Islet of Langerhans (tissue), 1 donor: ENCODE results near the gene BCAR3.
A peak's percentile ranks its signal among the peaks of the same experiment; 100 is the strongest.

Experiments
- FAIRE-seq: peaks from one replicate; lab custom pipeline; 2011; peaks lifted over from hg19 to GRCh38; lab: Jason Lieb, UNC

Gene BCAR3

DNA sequence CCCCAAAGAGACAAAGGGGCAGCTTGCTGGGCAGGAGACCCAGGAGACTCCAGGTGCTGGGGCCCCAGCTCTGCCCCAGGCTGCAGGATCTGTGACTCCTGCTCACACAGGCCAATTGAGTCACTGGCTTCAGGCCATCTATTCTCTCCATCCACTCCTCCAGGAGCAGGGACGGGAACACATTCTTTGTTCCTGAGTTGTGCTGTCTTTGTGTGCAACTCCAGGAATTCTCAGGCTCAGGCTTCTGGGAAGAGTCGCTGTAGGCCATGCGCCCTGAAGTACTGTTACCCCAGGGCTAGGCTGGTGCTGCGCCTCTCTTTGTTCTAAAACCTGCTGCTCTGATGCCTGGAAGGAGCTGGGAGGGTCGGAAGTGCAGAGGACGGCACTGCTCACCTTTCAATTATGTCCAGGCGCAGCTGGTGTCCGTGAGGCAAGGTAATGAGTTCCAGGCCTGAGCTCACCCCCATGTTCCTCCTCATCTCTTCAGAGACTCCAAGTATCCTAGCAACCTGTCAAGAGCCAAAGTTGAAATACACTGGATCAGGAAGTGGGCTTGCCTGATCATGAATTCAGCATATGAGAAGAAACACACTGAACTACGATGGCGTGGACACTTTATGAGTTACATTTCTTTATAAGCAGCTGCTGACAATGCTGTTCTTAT lies 105.9 kb downstream of the BCAR3 start:
- no peak for FAIRE-seq

DNA sequence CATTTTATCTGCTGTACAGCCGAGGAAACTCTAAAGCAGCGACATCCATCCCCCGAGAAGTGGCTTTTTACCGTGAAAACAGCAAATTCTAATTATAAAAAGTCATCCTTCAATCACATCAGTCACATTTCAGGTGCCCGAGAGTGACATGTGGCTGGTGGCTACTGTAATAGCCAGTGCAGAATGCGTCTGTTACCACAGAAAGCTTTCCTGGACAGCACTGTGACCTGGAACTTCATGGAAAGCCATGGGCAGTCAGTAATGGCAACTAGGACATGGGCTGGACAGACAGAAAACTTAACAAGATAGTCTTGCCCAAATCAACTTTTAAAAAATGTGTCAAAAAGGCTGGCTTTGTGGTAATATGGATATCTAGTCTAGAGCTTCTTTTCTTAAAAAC lies 106.6 kb downstream of the BCAR3 start:
- FAIRE-seq = no peak

DNA sequence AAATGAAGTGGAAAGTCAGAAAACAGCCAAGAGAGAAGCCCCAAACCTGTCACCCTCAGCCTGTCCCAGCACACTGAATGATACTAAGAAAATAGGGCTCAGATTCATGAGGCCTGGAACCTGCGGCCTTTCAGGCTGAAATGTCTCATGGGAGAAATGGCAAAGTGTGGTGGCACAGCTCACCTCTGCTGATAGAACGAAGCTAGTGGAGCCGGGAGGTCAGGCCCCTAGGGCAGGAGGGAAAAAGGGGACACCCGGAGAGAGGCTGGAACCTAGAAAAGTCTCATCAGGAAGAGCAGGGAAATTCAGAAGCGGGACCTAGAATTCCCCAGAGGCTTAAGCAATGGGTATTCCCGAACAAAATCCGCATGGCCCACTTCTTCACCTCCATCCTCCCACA lies 107.1 kb downstream of the BCAR3 start:
- FAIRE-seq = no peak

DNA sequence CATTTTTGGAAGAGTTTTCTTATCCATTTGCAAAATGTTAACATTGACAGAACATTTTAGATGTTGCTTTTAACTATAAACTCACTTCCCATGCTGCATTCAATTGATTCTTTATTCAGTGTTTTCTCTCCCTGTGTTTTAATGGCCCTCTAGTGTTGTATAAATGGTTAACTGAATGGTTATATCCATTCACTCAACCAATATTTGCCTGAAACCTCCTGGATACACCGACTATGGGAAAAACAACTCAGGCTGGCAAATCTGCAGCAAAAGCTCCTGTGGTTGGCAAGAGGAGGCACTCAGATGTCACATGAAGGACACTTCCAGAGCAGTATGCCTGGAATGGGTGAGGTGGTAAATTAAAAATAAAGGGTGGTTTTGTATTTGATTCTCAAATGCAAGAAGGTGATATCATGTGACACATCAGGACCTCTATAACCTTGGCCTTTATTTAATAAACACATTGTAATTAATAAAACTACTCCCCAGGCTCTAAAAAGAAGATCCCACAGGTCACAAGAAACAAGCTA lies 107.6 kb downstream of the BCAR3 start:
- FAIRE-seq = peak; percentile 98

DNA sequence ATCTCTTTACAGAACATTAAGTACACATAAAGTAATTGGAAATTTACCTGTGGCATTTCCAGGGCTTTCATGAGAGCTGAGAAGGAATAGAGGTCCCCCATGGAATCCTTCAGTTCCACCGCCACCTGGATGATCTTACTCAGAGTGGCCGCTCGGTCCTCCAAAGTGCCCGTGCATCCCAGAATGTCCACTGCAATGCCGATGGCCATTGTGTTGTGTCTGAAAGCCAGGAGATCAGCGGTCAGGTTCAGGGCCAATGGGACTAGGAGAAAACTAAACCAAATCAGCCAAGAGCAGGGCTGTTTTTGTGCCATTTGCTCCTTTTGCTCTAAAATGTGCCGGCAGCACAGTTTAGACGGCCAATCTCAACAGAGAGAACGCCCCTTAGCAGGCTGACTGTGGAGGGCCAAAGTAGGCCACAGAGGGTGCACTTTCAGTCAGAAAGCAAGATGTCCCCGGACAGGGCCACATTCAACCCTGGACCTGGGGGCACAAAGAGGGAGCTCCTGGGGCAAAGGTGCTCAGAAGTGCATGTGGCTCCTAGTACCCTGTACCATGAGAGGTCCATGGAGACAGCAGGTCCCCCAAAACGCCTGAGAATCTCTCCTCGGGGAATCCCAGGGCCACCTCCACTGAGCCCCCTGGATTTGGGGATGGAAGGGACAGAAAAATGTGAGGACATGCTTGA lies 109.9 kb downstream of the BCAR3 start:
- no peak for FAIRE-seq

DNA sequence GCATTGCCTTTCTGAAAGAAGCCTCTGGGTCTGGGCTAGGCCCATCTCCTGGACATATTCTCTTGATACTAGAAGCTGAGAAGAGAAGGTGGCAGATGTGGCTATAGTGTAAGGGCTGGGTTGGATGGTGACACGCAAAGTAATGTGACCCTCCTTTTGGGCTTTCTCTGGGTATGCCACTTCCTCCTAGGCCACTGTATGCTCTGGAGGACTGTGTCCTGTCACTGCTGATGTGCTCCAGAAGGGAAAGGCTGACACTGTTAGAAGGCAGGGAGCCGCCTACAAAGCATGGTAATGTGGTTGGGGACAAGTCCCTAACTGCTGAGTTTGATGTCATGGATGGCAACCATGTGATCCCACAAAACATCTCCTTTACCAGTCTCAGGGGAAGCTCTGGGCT lies 112.1 kb downstream of the BCAR3 start:
- no peak for FAIRE-seq

DNA sequence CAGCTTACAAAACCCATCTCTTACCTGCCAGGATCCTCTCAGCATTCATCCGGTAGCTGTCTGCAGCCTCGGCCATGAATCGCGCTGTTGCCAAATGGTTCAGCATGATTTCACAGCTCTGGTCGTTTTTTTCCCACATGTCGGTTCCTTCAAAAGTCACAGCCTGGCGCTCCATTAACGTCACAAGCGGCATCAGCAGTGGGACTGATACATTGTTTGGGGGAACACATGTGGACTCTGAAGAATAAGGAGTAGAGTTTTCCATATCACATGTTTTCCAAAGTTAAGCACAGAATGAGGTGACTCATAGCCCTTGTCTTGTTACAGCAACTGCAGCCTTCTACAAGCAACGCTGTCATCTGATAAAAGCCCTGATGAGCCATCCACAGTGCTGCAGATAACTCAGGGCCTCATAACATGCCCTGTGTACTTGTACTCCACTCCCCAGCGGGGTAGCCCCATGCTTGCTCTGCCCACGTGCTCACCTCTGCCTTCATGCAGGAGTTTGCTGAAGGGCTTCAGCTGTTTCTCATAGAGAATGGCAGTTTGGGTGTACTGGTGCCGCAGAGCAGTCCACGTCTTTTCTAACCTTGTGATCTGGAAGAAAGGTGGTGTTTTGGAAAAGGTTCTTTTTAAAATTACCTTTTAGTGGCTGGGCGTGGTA lies 114.2 kb downstream of the BCAR3 start:
- no peak for FAIRE-seq

DNA sequence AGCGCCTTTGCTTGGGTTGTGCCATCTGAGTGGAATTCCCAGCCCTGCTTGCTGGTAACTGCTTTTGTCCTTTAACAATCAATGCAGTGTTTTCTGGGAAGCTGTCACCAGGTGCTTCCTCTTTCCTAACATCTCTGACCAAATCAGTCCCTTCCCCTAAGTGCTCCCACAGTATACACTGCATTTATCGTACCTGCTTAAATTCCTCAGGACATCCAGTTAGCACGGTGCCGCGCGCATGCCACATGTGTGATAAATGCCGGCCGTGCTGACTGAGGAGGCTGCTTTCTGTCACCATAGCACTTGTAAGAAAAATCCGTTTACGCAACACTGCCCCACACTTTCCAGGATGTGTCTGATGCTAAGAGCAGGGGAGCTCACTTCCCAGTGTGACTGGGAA lies 115.4 kb downstream of the BCAR3 start:
- FAIRE-seq = no peak

DNA sequence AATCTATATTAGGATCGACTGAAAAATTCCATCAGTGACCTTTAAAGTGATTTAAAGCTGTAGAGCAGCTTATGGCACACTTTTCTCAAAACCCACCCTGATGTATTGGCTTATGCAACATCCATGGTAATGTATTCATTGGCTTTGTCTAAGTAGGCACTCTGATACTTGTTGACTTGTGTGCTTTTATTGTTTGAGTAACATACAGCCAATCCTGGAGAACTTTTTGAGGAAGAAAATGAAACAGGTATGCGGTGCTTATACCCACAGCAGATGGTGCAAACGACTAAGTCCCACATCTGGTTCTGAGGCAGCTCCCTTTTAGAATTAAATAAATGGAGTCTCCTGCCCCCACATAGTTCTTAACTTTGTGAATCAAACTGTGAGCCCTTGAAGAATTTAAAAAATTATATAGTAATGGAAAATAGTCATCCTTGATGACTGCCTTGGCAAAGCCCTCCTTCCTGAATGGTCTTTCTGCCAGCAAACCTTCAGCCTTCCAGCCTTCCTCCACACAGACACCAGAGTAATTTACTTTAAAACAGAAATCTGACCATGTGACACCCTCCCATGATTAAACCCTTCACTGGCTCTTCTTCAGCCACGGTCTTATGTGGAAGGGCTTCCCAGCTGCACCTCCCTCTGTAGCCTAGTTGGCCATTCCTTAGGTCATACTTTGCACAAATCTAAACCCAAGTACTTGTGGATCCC lies 116.0 kb downstream of the BCAR3 start:
- FAIRE-seq = no peak

DNA sequence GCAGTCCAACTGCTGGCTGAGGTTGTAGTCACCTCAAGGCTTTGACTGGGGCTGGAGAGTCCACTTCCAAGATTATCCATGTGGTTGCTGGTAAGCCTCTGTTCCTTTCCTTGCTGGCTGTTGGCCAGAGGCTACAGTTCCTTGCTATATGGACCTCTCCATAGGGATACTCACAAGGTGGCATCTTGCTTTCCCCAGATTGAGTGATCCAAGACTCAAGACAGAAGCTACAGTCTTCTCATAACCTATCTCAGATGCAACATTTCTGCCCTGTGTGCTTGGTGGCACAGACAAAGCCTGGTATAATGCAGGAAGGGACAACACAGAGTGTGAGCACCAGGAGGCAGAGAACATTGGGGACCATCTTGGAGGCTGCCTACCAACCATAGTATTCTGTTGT lies 121.9 kb downstream of the BCAR3 start:
- no peak for FAIRE-seq

DNA sequence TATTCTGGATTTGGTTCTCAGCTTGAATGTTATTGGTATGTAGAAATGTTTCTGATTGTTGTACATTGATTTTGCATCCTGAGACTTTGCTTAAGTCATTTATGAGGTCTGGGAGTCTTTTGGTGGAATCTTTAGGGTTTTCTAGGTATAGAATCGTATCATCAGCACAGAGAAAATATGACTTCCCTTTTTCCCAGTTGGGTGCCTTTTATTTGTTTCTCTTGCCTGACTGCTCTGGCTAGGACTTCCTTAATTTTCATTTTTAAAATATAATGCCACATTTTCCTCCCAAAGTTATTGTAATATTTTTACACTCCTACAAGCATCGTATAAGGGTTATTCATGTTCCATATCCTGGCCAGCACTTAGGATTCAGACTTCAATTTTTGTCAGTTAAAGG lies 122.6 kb downstream of the BCAR3 start:
- FAIRE-seq = no peak

DNA sequence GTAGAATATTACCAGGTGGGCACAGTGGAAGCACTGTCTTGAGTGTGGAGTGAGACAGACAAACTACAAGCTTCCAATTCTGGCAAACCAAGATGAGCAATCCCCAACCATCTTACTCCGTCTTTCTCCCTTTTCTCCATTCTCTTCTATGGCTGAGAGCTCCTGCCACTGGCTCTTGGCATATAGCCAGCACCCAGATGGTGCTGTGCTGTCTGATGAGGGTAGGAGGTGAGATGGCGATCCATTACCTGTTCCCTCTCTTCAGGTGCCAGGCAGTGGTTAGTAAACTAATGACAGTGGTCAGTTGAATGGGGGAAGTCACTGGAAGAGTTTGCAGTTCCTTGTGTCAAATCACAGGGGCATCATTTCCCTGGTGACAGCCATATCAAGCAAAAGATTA lies 125.3 kb downstream of the BCAR3 start:
- peak; percentile 97 for FAIRE-seq

DNA sequence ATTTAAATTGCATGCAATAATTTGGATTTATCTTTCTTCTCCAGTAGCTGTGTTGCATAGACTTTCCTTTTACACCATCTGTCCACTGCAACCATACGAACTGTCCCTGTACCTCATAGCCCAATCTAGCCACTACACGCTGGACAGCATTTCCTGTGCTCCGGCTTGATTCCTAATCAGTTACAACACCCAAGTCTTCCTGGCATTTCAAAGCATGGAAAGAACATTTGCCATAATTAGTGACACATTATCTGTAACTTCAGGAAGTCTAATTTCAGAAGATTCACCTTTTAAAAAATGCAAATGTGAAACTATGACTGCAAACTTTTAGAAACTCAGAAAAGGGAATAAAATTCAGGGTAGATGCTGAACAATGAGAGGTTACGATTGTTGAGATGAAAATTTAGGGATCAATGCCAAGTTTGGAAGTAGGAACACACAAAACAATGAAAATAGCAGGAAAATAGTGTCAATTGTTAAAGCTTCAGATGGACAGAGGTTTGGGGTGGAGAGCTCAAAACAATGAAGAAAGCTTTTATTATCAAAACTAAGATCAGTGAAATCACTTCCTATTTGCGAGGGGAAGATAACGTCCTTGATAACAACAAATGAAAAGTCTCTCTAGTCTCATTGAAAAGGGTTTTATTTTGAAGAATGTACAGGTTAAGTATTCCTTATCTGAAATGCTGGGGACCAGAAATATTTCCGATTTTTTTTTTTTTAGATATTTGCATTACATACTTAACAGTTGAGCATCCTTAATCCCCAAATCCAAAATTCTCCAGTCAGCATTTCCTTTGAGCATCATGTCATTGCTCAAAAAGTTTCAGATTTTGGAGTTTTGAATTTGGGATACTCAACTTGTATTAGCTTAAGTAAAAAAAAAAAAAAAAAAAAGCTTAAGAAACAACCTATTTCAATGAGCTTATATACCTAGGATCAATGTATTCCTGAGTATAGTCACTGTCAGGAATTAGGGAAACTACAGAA lies 126.5 kb downstream of the BCAR3 start:
- FAIRE-seq = peak; percentile 60

DNA sequence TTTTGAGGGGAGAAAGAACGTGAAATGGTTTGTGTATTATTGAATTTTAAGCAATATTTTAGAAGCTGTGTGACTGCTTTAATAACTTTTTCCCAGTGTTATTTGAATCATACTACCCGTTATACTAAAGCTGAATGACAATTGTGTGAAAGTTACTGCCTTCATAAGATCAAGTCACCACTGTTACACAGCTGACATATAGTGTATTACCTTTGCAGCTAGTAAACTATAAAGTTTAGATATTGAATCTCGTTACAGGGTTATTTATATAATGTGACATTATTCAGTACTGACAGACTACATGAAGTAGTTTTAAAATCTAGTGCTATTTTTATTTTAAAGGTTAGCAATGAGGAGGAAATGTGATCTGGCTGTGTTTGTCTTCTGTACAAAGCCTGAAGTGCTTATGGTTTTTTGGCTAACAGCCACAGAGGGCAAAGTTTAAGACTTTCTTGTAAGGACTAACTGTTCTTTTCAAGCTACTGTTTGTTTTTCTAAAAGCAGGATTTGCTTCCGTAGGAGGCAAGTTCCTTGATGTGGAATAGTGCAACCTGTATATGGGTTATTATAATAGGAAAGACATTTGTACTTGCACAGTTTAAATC lies 127.6 kb downstream of the BCAR3 start:
- FAIRE-seq = peak; percentile 91

DNA sequence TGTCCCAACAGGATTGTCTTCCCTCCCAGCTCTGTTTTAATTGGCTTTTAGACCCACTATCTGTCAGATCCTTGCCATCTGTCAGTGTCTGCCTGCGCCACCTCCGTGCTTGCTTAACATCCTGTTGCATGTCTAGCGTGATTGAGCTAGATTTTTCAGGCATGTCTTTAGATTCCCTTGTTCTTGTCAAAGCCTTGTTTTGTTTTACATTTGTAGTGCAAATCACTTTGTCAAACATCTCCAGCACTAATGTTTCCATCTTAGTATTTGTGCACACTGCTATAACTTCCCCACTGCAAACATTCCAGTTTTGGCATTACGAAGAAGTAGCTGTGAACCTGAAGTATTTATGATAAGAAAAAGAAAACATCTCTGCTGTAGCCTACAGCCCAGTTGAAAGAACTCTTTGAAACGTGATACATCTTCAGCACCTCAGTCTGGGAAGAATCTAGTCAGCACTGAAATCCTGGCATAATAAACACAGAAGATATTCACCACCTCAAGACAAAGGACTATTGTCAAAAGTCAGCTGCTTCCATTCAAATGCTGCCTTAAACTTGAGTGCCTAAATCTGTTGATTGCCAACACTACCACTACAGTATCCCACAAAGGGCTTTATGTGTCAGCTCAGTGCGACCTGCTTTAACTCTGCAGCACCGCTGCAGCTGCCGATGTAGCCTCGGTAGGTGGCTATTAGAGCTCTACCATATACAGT lies 128.7 kb downstream of the BCAR3 start:
- no peak for FAIRE-seq

DNA sequence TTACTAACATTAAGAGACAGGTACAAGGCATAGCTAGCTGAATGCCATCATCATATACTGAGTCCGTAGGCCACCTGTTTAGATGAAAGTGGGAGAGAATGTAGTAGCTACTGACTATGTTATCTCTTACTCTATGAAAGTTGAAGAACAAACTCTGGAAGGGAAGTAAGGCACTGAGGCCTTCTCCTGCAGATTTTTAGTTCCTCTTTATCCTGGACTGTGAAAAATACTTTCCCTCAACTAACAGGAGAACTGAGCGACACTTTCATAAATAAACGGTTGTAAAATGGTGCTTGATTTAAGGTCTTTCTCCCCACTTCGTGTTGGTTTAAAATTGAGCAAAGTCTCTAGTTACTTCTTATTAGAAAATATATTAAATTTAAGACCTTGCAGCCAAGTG lies 131.8 kb downstream of the BCAR3 start:
- FAIRE-seq = no peak

DNA sequence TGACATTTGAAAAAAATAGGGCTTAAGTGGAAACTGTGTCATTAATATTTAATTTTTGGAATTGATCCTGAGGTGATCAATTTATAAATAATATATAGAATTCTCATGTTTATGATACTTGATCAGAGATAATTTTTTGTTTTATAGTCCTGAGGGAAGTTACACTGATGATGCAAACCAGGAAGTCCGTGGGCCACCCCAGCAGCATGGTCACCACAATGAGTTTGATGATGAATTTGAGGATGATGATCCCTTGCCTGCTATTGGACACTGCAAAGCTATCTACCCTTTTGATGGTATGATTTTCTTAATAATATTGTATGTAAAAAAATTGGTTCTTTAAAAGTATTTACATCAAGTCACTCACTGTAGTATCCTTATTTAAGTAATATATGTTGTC lies 132.5 kb downstream of the BCAR3 start:
- FAIRE-seq = peak; percentile 27

DNA sequence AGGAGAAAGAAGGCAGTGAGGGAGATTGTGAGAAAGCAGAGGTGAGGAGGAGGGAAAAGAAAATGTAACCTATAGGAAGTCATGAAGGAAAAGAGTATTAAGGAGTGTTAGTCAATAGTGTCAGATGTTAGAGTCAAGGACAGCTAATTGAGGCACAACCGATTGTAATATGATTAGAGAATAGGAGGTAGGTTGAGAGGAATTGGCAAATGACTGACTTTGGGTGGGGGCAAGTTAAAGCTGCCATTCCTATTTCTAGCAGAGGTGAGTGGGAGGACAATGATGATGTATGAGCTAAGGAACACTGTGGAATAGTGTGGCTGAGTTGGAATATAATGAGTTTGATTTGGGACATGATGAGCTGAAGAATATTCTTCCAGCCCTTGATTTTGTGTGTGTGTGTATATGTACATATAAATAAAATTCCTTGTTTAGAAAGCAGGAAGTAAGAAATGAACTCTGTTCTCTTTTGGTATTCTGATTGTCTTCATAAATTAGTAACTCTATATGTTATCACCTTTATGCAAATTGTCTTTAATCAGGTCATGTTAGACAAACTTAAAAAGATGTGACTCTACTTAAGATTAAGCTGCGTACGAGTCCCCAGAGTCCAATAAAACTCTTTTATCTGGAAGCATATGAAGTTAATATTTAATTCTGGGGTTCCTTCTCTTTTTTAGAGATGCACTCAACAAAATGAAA lies 135.3 kb downstream of the BCAR3 start:
- FAIRE-seq = no peak

DNA sequence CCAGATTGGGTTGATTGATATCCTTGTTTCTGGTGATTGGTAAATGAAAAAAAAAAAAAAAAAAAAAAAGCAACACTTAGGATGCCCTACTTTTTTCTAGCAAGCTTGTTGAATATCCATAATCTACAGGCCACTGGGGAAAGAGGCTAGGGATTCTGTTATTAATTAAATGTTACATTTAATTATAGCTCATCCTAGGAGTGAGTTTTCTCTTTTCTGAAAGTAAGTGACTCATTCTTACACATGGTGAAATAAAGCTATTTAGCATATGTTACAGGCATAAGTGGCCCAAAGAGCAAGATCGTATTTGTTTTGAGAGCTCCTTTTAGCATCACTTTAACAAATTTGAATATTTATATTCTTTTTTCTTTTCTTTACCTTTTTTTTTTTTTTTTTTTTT lies 139.2 kb downstream of the BCAR3 start:
- FAIRE-seq = no peak

DNA sequence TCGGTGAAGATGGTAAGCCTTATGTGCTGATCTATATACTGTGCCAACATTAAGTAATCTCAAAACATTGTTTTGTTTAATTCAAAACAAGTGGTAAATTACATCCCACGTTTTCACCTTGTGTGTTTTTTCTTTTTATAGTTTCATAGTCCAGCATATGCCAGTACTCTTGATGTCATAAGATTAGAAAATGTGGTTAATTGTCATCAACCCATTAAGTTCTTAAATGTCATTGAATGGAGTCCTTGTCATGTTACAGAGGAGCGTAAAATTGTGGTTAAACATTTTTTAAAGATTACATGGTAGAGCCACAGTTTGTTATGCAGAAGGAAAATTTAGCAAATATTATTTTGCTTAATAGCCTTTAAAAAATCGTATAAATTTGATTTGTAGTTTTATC lies 140.6 kb downstream of the BCAR3 start:
- no peak for FAIRE-seq
